ENCODE data around the gene ZNF813. TPM values are rescaled to one million over a fixed set of nuclear protein-coding genes. Genes with fewer than 3 reads are reported as not detected.
"Not testable (repeated sequence)": the region's sequence is repeated elsewhere in the genome, so short reads cannot be mapped to it uniquely, and the experiment has no call there.

Gene ZNF813
- total RNA-seq, 2 experiments from 2014 or later, result 4.5 to 5.6 TPM

DNA sequence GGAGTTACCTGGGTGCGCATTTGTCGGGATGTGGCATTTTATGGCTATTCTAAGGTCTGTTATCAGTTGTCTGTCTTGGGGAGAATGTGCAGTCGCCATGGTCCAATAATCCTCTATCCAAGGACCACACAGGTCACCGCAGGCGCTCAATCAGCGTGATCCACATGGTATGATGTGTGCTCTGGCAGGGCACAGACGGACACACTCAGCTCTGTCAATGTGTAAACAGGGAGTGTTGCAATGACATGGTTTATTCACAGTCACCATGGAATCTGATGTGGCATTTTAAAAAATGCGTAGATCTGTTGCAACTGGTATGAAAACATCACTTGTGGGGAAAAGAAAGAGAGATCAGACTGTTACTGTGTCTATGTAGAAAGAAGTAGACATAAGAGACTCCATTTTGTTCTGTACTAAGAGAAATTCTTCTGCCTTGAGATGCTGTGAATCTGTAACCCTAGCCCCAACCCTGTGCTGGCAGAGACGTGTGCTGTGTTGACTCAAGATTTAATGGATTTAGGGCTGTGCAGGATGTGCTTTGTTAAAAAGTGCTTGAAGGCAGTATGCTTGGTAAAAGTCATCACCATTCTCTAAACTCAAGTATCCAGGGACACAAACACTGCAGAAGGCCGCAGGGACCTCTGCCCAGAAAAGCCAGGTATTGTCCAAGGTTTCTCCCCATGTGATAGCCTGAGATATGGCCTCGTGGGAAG lies 29.9 kb downstream of the ZNF813 start:
- H3K4me3 Mint-ChIP-seq; intact Hi-C loops (cut with micrococcal nuclease); H3K27ac Mint-ChIP-seq; H3K27me3 Mint-ChIP-seq (ENCODE audit: low read depth); DNase-seq; CTCF ChIA-PET; H3K4me1 Mint-ChIP-seq (ENCODE audit: low read depth): not testable (repeated sequence)
- Mint-ChIP-seq H3K36me3 (ENCODE audit: low read depth) (peaks cover 39% of the 10 kb centered on the region), H3K9me3 (peaks cover 60% of the 10 kb centered on the region)

DNA sequence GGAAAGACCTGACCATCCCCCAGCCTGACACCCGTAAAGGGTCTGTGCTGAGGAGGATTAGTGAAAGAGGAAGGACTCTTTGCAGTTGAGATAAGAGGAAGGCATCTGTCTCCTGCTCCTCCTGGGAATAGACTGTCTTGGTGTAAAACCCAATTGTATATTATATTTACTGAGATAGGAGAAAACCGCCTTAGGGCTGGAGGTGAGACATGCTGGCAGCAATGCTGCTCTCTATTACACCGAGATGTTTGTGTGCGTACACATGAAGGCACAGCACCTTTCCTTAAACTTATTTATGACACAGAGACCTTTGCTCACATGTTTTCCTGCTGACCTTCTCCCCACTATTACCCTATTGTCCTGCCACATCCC lies 30.5 kb downstream of the ZNF813 start:
- H3K4me3 Mint-ChIP-seq; DNase-seq; H3K4me1 Mint-ChIP-seq (ENCODE audit: low read depth); intact Hi-C loops (cut with micrococcal nuclease); H3K27me3 Mint-ChIP-seq (ENCODE audit: low read depth); H3K27ac Mint-ChIP-seq; CTCF ChIA-PET: not testable (repeated sequence)
- H3K36me3 Mint-ChIP-seq (ENCODE audit: low read depth), result peaks cover 34% of the 10 kb centered on the region
- peaks cover 55% of the 10 kb centered on the region for H3K9me3 Mint-ChIP-seq

DNA sequence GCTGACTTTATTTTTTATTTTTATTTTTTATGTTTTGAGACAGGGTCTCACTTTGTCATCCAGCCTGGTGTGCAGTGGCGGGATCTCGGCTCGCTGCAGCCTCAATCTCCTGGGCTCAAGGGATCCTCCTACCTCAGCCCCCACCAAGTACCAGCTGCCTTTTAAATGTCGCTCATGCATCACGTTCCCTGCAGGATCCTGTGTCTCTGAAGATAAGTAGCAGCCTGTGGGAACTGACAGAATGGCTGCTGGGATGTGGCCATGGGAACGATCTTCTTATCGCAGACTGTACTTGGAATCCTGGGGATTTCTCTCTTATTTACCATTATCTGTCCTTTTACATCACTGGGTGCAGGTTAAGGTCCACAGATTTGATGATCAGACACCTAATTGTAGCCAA lies 35.6 kb downstream of the ZNF813 start:
- H3K27ac Mint-ChIP-seq; DNase-seq; CTCF ChIA-PET; H3K4me1 Mint-ChIP-seq (ENCODE audit: low read depth); intact Hi-C loops (cut with micrococcal nuclease); H3K36me3 Mint-ChIP-seq (ENCODE audit: low read depth); H3K4me3 Mint-ChIP-seq: not testable (repeated sequence)
- H3K27me3 Mint-ChIP-seq (ENCODE audit: low read depth), result peaks cover 23% of the 10 kb centered on the region
- H3K9me3 Mint-ChIP-seq, result peaks cover 21% of the 10 kb centered on the region

DNA sequence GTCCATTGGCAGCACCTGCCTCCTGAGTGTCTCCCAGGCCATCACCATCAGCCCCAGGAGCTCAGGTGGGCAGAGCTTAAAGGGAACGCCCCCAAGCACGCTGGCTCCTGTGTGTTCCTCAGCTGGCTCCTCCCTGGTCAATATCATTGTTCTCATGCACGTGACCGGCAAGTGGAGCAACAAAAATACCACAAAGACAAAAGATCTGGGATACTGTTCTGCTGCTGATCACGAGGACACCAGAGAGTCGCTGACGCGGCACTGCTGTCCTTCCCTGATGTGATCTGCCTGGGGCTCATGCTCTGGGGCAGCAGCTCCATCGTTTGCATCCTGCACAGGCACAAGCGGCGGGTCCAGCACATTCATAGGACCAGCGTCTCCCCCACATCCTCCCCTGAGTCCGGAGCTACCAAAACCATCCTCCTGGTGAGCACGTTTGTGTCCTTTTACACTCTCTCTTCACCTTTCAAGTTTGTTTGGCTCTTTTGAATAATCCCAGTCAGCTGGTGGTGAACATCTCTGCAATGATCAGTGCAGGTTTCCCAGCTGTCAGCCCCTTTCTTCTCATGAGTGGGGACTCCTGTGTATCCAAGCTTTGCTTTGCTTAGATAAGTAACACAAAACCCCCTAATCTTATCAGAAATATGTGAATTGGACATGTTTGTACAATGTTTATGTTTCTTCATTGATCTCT lies 36.3 kb downstream of the ZNF813 start:
- DNase-seq; H3K27ac Mint-ChIP-seq; H3K36me3 Mint-ChIP-seq (ENCODE audit: low read depth); intact Hi-C loops (cut with micrococcal nuclease); H3K4me1 Mint-ChIP-seq (ENCODE audit: low read depth); H3K4me3 Mint-ChIP-seq; CTCF ChIA-PET: not testable (repeated sequence)
- peaks cover 27% of the 10 kb centered on the region for H3K27me3 Mint-ChIP-seq (ENCODE audit: low read depth)
- peaks cover 16% of the 10 kb centered on the region for H3K9me3 Mint-ChIP-seq

DNA sequence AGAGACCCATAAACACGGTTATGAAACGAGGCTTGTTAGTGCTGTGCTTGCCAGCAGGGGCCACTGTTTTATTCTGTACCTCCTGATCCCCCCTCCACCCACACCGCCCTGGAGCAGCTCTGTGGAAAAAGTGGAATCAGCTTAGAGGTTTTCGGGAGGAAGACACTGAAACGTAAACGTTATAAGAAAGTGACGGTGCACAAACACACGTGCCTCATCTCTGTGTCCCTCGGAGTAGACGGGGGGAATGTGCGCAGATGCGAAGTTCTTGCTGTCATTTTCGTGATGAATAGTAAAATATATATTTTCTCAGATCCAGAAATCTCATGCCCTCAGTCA lies 36.8 kb downstream of the ZNF813 start:
- H3K4me1 Mint-ChIP-seq (ENCODE audit: low read depth); DNase-seq; H3K27ac Mint-ChIP-seq; intact Hi-C loops (cut with micrococcal nuclease); H3K36me3 Mint-ChIP-seq (ENCODE audit: low read depth); H3K4me3 Mint-ChIP-seq; CTCF ChIA-PET: not testable (repeated sequence)
- Mint-ChIP-seq H3K9me3 (peaks cover 13% of the 10 kb centered on the region), H3K27me3 (ENCODE audit: low read depth) (peaks cover 27% of the 10 kb centered on the region)

DNA sequence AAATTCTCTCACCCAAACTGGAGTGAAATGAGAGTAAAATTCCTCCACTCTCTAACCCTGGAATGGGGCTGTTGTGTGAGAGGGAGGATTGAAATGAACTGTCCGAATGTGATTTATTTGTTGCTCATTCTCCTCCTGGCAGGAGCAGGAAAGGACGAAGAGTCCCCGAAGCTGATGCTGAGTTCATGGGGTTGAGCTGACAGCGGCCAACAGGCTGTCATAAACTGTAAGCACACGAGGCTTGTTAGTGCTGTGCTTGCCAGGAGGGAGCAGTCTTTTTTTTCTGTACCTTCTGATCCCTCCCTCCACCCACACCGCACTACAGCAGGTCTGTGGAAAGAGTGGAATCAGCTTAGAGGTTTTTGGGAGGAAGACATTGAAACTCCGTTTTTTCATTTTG lies 37.4 kb downstream of the ZNF813 start:
- DNase-seq, result no peak
- Mint-ChIP-seq H3K27ac (no peak overlapping the region), H3K4me3 (no peak overlapping the region), H3K36me3 (ENCODE audit: low read depth) (peaks cover 7% of the 10 kb centered on the region), H3K9me3 (peaks cover 13% of the 10 kb centered on the region), H3K4me1 (ENCODE audit: low read depth) (no peaks in the 10 kb centered on the region), H3K27me3 (ENCODE audit: low read depth) (peaks cover 27% of the 10 kb centered on the region)
- CTCF ChIA-PET, result no interaction called here
- intact Hi-C loops (cut with micrococcal nuclease), result no loop called here

DNA sequence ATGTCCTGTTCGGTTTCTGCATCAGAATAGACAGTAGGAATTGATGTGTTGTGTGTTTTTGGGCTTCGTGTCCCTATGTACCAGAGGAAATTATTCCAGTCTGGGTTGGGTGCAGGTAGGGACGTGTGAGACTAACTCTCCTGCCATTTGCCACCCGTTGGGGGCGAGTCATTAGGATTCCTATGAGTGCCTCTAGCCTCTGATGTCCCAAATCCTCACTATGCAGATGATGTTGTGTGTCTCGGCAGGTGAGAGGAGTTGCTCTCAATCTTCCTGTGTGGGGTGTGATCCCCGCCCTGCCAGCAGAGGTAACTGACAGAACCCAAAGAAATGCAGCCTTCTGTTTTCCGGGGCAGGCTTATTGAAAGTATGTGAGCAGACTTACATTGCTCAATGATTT lies 39.2 kb downstream of the ZNF813 start:
- Mint-ChIP-seq H3K9me3 (peaks cover 5% of the 10 kb centered on the region), H3K4me1 (ENCODE audit: low read depth) (no peaks in the 10 kb centered on the region), H3K27ac (no peak overlapping the region), H3K4me3 (no peak overlapping the region), H3K27me3 (ENCODE audit: low read depth) (peaks cover 23% of the 10 kb centered on the region), H3K36me3 (ENCODE audit: low read depth) (peaks cover 4% of the 10 kb centered on the region)
- CTCF ChIA-PET, result no interaction called here
- intact Hi-C loops (cut with micrococcal nuclease), result no loop called here
- DNase-seq, result no peak

DNA sequence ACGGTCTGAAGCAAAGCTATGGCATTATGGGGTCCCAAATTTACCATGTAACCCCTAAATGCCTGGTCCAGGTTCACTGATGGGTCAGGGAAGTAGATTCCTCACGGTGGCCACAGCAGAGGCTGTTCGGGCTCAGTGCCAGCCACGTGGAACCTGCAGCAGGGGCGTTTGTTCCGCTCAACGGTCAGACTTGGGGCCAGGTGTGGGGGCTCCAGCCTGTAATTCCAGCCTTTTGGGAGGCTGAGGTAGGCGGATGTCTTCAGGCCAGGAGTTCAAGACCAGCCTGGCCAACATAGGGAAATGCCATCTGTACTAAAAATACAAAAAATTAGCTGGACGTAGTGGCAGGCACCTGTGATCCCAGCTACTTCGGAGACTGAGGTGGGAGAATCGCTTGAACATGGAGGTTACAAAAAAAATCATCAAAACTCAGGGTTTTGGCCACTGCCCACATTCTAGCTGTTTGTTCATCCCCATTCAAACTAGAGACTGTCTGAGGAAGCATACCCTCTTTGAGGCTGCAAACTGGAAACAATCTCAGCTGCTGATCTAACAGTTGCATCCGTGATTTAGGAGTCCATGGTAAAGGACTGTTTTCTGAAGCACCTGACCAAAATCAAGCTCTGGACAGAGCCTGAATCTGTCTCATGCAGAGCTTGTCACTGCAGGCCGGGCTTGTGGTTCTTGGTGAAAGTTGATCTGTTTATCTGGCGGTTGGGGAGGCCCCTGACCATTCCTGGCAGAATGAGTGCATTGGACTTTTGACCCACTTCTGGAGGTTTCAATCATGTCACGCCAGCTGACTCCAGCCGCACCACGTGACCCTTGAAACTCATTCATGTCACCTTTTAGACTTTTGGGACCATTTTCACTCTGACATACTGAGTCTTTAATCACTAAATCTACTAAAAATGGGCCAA lies 40.2 kb downstream of the ZNF813 start:
- Mint-ChIP-seq H3K27ac (no peak overlapping the region), H3K4me1 (ENCODE audit: low read depth) (no peaks in the 10 kb centered on the region), H3K9me3 (peaks cover 4% of the 10 kb centered on the region), H3K36me3 (ENCODE audit: low read depth) (peaks cover 4% of the 10 kb centered on the region), H3K27me3 (ENCODE audit: low read depth) (peaks cover 22% of the 10 kb centered on the region), H3K4me3 (no peak overlapping the region)
- intact Hi-C loops (cut with micrococcal nuclease), result no loop called here
- no peak for DNase-seq
- CTCF ChIA-PET, result no interaction called here

DNA sequence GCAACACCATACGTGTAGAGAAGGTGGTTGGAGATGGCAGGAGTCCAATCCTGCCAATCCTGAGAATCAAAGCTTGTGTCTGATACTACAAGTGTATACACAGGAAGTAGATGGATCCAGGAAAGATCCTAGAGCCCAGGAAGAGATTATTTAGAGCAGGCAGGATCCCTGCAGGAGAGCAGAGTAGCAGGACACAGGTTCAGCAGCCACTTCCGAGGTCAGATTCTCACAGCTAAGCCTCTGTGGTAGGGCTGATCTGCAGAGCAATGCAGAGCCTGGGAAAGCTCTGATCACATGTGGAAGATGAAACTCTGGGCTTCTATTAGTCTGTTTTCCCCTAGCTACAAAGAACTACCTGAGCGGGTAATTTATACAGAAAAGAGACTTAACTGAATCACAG lies 41.9 kb downstream of the ZNF813 start:
- DNase-seq, result no peak
- Mint-ChIP-seq H3K4me3 (no peak overlapping the region), H3K4me1 (ENCODE audit: low read depth) (no peaks in the 10 kb centered on the region), H3K36me3 (ENCODE audit: low read depth) (peaks cover 4% of the 10 kb centered on the region), H3K9me3 (peaks cover 4% of the 10 kb centered on the region), H3K27me3 (ENCODE audit: low read depth) (peaks cover 14% of the 10 kb centered on the region), H3K27ac (no peak overlapping the region)
- intact Hi-C loops (cut with micrococcal nuclease), result no loop called here
- CTCF ChIA-PET, result no interaction called here

DNA sequence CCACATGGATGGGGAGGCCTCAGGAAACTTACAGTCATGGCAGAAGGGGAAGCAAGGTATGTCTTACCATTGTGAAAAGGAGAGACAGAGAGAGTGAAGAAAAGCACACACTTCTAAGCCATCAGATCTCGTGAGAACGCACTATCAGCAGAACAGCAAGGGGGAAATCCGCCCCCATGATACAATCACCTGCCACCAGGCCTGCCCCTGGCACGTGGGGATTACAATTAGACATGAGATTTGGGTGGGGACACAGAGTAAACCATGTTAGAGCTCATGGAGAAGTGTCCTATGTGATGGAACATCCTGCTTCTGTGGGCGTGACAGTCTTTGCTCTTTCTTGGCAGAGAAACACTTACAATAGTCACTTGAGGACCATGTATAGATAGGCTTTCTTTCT lies 42.3 kb downstream of the ZNF813 start:
- intact Hi-C loops (cut with micrococcal nuclease), result no loop called here

DNA sequence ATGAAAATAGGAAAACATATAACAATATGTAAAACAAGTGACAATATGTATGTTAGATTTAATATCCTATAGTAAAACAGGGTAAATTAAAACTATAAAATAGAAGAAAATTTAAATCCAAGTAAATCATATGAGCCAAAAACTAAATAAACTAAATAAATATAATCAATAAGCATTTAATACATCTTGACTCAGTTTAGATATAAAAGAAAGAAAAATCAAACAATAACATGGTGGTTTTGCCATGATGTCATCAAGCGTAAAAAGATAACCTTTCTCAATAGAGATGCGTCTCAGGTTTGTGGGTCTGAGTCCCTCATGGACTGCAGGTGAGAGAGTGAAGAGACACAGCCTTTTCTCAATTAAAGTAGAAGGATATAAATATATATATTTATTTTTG lies 43.8 kb downstream of the ZNF813 start:
- peaks cover 5% of the 10 kb centered on the region for H3K36me3 Mint-ChIP-seq (ENCODE audit: low read depth)
- CTCF ChIA-PET, result interaction anchor here (0.5 kb wide), 1 partner anchor 44 kb away, joined by 4 read pairs; no protein-coding TSS in a partner anchor
- no peak for DNase-seq
- no peaks in the 10 kb centered on the region for H3K4me1 Mint-ChIP-seq (ENCODE audit: low read depth)
- no peak overlapping the region for H3K27ac Mint-ChIP-seq
- H3K9me3 Mint-ChIP-seq, result peaks cover 3% of the 10 kb centered on the region
- intact Hi-C loops (cut with micrococcal nuclease), result no loop called here
- H3K4me3 Mint-ChIP-seq, result no peak overlapping the region
- peaks cover 7% of the 10 kb centered on the region for H3K27me3 Mint-ChIP-seq (ENCODE audit: low read depth)

More for the DNA sequence above, 42.3 kb downstream of the ZNF813 start:
- Mint-ChIP-seq H3K27ac (no peak overlapping the region), H3K4me1 (ENCODE audit: low read depth) (no peaks in the 10 kb centered on the region), H3K36me3 (ENCODE audit: low read depth) (peaks cover 4% of the 10 kb centered on the region), H3K9me3 (peaks cover 4% of the 10 kb centered on the region), H3K4me3 (no peak overlapping the region), H3K27me3 (ENCODE audit: low read depth) (peaks cover 10% of the 10 kb centered on the region)
- no peak for DNase-seq
- CTCF ChIA-PET, result interaction anchor here (0.7 kb wide), 1 partner anchor 535 kb away, joined by 3 read pairs; no protein-coding TSS in a partner anchor

DNA sequence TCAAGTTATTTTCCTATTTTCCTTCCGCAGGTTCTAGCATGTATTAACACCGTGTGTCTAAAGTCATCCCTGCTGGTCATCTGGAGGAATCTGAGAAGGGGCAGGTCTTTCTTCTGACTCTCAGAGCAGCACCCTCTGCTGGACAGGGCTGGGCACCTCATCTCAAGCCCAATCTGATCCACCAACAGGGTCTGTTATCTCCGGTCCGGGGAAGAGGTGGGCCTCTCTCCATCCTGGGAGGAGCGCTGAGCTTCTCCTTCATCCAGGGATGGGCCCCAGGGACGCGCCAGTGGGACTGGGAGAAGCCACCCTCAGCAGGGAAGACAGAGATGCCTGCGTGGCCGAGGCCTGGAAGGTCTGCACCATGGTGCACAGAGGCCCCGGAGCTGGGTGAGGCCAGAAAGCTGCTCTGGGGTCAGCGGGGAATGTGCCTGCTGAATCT lies 44.4 kb downstream of the ZNF813 start:
- peak; percentile 61 for DNase-seq
- H3K9me3 Mint-ChIP-seq, result peaks cover 1% of the 10 kb centered on the region
- no peak overlapping the region for H3K27ac Mint-ChIP-seq
- CTCF ChIA-PET, result no interaction called here
- intact Hi-C loops (cut with micrococcal nuclease), result no loop called here
- peaks cover 1% of the 10 kb centered on the region for H3K36me3 Mint-ChIP-seq (ENCODE audit: low read depth)
- peaks cover 3% of the 10 kb centered on the region for H3K27me3 Mint-ChIP-seq (ENCODE audit: low read depth)
- no peaks in the 10 kb centered on the region for H3K4me1 Mint-ChIP-seq (ENCODE audit: low read depth)
- no peak overlapping the region for H3K4me3 Mint-ChIP-seq
